Neural cell (in vitro differentiated cells): ENCODE results near the gene CYP1A1. TPM values are rescaled to one million over a fixed set of nuclear protein-coding genes. Genes with fewer than 3 reads are reported as not detected.

Experiments
- H2AFZ ChIP-seq: fragments of 200-600, 300-800 bp; sonication (generic), shearing (Covaris generic); 2 replicates; pipeline ENCODE4 v1.6.0; 2014; ENCODE audit warnings: low read depth, mild to moderate bottlenecking, antibody characterized with exemption, low read length, moderate library complexity
- H3F3A ChIP-seq: fragments of 200-600 bp; shearing (Covaris generic); 2 replicates; pipeline ENCODE4 v1.6.1; 2016; ENCODE audit warnings: mild to moderate bottlenecking, moderate library complexity, mixed read lengths, antibody characterized with exemption, low read length; ENCODE audit not compliant: insufficient read depth, poor library complexity, severe bottlenecking
- H3K27ac ChIP-seq: fragments of 200-600, 300-800 bp; sonication (generic), shearing (Covaris generic); 2 replicates; pipeline ENCODE4 v1.5.1; 2014; ENCODE audit warnings: mild to moderate bottlenecking, low read length, moderate library complexity
- H3K27me3 ChIP-seq: fragments of 300-800, 200-600 bp; sonication (generic), shearing (Covaris generic); 2 replicates; pipeline ENCODE4 v1.6.0; 2014; ENCODE audit warnings: mild to moderate bottlenecking, low read depth, low read length, moderate library complexity; ENCODE audit not compliant: insufficient read depth
- H3K36me3 ChIP-seq: fragments of 300-800, 200-600 bp; sonication (generic), shearing (Covaris generic); 2 replicates; pipeline ENCODE4 v1.5.1; 2014; ENCODE audit warnings: mild to moderate bottlenecking, antibody characterized with exemption, low read length, moderate library complexity; ENCODE audit not compliant: insufficient read depth
- H3K4me2 ChIP-seq: fragments of 300-800, 200-600 bp; sonication (generic), shearing (Covaris generic); 2 replicates; pipeline ENCODE4 v1.6.0; 2014; ENCODE audit warnings: mild to moderate bottlenecking, low read length
- H3K4me3 ChIP-seq: fragments of 300-800, 200-600 bp; sonication (generic), shearing (Covaris generic); 2 replicates; pipeline ENCODE4 v1.5.1; 2014; ENCODE audit warnings: mild to moderate bottlenecking, low read length, moderate library complexity
- H3K79me2 ChIP-seq: fragments of 200-600 bp; shearing (Covaris generic); replicated peaks from 2 replicates; pipeline ENCODE4 v1.6.0; 2014; ENCODE audit warnings: mild to moderate bottlenecking, low read length, moderate library complexity; ENCODE audit not compliant: insufficient read depth
- H3K9ac ChIP-seq: fragments of 300-800, 200-600 bp; sonication (generic), shearing (Covaris generic); 2 replicates; pipeline ENCODE4 v1.6.1; 2016; ENCODE audit warnings: mild to moderate bottlenecking, low read length, mixed read lengths
- H3K9me2 ChIP-seq: fragments of 200-600 bp; shearing (Covaris generic); 2 replicates; pipeline ENCODE4 v1.6.1; 2016; ENCODE audit warnings: mild to moderate bottlenecking, low read length, mixed read lengths; ENCODE audit not compliant: insufficient read depth
- H3K9me3 ChIP-seq: fragments of 200-600, 300-800 bp; sonication (generic), shearing (Covaris generic); 2 replicates; pipeline ENCODE4 v1.6.1; 2016; ENCODE audit warnings: mild to moderate bottlenecking, mixed run types, low read length, moderate library complexity, mixed read lengths
- H4K20me1 ChIP-seq: fragments of 200-600 bp; shearing (Covaris generic); 2 replicates; pipeline ENCODE4 v1.6.1; 2016; ENCODE audit warnings: mild to moderate bottlenecking, mixed run types; ENCODE audit not compliant: insufficient read depth
- EP300 ChIP-seq: fragments of 450-650 bp; conservative IDR thresholded peaks from 2 replicates; pipeline ENCODE4 v1.6.1; 2014; ENCODE audit warnings: antibody characterized with exemption, mild to moderate bottlenecking, moderate library complexity; ENCODE audit not compliant: poor library complexity, severe bottlenecking
- EZH2 ChIP-seq: fragments of 200-600, 300-800 bp; shearing (Covaris generic), sonication (generic); IDR thresholded peaks from 2 replicates; pipeline ENCODE4 v1.6.1; 2014; ENCODE audit warnings: antibody characterized with exemption, low read length, borderline replicate concordance, mild to moderate bottlenecking; ENCODE audit not compliant: insufficient read depth, poor library complexity, severe bottlenecking
- MXI1 ChIP-seq: fragments of 450-650 bp; conservative IDR thresholded peaks from 2 replicates; pipeline ENCODE4 v1.6.1; 2014; ENCODE audit warnings: antibody characterized with exemption, mild to moderate bottlenecking; ENCODE audit not compliant: poor library complexity, severe bottlenecking
- POLR2AphosphoS5 ChIP-seq: IDR thresholded peaks from 2 replicates; pipeline ENCODE4 v1.6.1; 2012
- RAD21 ChIP-seq: fragments of 450-650 bp; conservative IDR thresholded peaks from 2 replicates; pipeline ENCODE4 v1.6.1; 2014; ENCODE audit warnings: antibody characterized with exemption, mild to moderate bottlenecking, moderate library complexity
- SMC3 ChIP-seq: fragments of 450-650 bp; conservative IDR thresholded peaks from 2 replicates; pipeline ENCODE4 v1.6.1; 2014; ENCODE audit warnings: antibody characterized with exemption, mild to moderate bottlenecking, moderate library complexity; ENCODE audit not compliant: poor library complexity
- TAF1 ChIP-seq: IDR thresholded peaks from 2 replicates; pipeline ENCODE4 v1.6.1; 2012; ENCODE audit warnings: low read depth
- polyA plus RNA-seq: library from polyadenylated mRNA; depleted of rRNA; stranded (reverse); fragments of >200 nt; gene quantifications from 2 replicates; pipeline ENCODE4 v1.2.3, GENCODE V29; 2014
- TF ChIP-seq, protein P1 (sequence below): IDR thresholded peaks from 2 replicates; pipeline ENCODE4 v1.6.1; 2012; ENCODE audit warnings: borderline replicate concordance
- TF ChIP-seq, protein P2 (sequence below): fragments of 450-650 bp; IDR thresholded peaks from 2 replicates; pipeline ENCODE4 v1.5.1; 2014; ENCODE audit warnings: antibody characterized with exemption, mild to moderate bottlenecking, moderate library complexity; ENCODE audit not compliant: poor library complexity, severe bottlenecking

CYP1A1 gene
- polyA plus RNA-seq, 1 donor from 2014 or later: 0.09 TPM

DNA sequence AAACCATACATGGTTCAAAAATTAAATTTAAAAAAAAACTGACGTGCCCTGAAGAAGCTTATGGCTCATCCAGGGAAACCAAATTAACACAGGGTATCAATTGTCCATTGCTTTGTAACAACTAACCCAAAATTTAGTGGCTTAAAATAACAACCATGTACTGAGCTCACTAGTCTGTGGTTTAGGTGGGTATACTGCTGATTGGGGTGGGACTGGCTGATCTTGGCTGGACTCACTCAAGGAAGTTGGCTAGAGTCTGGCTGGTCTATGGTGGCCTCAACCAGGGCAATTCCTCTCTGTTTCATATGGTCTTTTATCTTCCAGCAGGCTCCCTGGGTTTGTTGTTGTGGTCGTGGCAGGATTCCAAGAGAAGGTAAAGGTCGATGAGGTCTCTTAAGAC is 15.4 kb downstream of the CYP1A1 start:
- H3K79me2 ChIP-seq: no peaks in the 10 kb centered on the region
- no peaks in the 10 kb centered on the region for H4K20me1 ChIP-seq
- H3K9ac ChIP-seq: no peak overlapping the region
- no peaks in the 10 kb centered on the region for H3K9me2 ChIP-seq
- H3F3A ChIP-seq: no peaks in the 10 kb centered on the region
- H3K27me3 ChIP-seq: peaks cover 9% of the 10 kb centered on the region
- H3K4me2 ChIP-seq: no peak overlapping the region
- no peak overlapping the region for H3K27ac ChIP-seq
- TF ChIP-seq SMC3: no peak
- TF ChIP-seq RAD21: no peak
- TF ChIP-seq, protein P1, sequence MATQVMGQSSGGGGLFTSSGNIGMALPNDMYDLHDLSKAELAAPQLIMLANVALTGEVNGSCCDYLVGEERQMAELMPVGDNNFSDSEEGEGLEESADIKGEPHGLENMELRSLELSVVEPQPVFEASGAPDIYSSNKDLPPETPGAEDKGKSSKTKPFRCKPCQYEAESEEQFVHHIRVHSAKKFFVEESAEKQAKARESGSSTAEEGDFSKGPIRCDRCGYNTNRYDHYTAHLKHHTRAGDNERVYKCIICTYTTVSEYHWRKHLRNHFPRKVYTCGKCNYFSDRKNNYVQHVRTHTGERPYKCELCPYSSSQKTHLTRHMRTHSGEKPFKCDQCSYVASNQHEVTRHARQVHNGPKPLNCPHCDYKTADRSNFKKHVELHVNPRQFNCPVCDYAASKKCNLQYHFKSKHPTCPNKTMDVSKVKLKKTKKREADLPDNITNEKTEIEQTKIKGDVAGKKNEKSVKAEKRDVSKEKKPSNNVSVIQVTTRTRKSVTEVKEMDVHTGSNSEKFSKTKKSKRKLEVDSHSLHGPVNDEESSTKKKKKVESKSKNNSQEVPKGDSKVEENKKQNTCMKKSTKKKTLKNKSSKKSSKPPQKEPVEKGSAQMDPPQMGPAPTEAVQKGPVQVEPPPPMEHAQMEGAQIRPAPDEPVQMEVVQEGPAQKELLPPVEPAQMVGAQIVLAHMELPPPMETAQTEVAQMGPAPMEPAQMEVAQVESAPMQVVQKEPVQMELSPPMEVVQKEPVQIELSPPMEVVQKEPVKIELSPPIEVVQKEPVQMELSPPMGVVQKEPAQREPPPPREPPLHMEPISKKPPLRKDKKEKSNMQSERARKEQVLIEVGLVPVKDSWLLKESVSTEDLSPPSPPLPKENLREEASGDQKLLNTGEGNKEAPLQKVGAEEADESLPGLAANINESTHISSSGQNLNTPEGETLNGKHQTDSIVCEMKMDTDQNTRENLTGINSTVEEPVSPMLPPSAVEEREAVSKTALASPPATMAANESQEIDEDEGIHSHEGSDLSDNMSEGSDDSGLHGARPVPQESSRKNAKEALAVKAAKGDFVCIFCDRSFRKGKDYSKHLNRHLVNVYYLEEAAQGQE: no peak
- no peak for TF ChIP-seq EZH2
- TF ChIP-seq, protein P2, sequence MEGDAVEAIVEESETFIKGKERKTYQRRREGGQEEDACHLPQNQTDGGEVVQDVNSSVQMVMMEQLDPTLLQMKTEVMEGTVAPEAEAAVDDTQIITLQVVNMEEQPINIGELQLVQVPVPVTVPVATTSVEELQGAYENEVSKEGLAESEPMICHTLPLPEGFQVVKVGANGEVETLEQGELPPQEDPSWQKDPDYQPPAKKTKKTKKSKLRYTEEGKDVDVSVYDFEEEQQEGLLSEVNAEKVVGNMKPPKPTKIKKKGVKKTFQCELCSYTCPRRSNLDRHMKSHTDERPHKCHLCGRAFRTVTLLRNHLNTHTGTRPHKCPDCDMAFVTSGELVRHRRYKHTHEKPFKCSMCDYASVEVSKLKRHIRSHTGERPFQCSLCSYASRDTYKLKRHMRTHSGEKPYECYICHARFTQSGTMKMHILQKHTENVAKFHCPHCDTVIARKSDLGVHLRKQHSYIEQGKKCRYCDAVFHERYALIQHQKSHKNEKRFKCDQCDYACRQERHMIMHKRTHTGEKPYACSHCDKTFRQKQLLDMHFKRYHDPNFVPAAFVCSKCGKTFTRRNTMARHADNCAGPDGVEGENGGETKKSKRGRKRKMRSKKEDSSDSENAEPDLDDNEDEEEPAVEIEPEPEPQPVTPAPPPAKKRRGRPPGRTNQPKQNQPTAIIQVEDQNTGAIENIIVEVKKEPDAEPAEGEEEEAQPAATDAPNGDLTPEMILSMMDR: no peak
- TF ChIP-seq POLR2AphosphoS5: no peak
- TF ChIP-seq TAF1: no peak
- TF ChIP-seq MXI1: no peak
- H2AFZ ChIP-seq: no peak overlapping the region
- H3K9me3 ChIP-seq: no peaks in the 10 kb centered on the region
- no peak overlapping the region for H3K4me3 ChIP-seq
- no peaks in the 10 kb centered on the region for H3K36me3 ChIP-seq

DNA sequence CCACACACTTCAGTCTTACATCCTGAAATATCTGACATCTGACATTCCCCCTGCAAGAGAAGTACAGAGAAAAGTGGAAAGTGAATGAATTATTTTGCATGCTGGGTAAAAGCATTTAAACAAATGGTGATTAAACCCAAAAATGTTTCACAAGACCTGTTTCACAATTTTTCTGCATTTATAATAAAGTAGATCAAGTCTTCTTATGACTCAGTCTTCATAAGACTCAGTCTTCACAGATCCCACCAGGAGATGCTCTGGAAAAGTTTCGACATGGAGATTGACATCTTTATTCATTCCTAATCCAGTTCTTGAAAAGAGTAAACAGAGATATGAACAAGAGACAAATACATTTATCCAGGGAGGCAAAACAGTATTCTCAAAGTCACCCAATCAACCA is 16.3 kb downstream of the CYP1A1 start:
- Histone ChIP-seq H3K79me2 (no peaks in the 10 kb centered on the region), H3K27me3 (peaks cover 9% of the 10 kb centered on the region), H3K9me3 (no peaks in the 10 kb centered on the region), H3K36me3 (no peaks in the 10 kb centered on the region), H3K4me3 (no peak overlapping the region), H4K20me1 (no peaks in the 10 kb centered on the region), H2AFZ (no peak overlapping the region), H3F3A (no peaks in the 10 kb centered on the region), H3K4me2 (no peak overlapping the region), H3K9me2 (no peaks in the 10 kb centered on the region), H3K9ac (no peak overlapping the region), H3K27ac (no peak overlapping the region)
- no peak for TF ChIP-seq POLR2AphosphoS5
- no peak for TF ChIP-seq EP300
- TF ChIP-seq, protein P1: no peak
- TF ChIP-seq, protein P2: no peak
- no peak for TF ChIP-seq SMC3
- TF ChIP-seq MXI1: no peak
- TF ChIP-seq TAF1: no peak
- TF ChIP-seq EZH2: no peak
- no peak for TF ChIP-seq RAD21
